ENCODE data around the gene FOXD2.

Gene FOXD2

GRCh38 chr1:47479664-47480063 lies 41.8 kb downstream of the FOXD2 start:
- H3K27ac ChIP-seq (ENCODE audit: poor library complexity, severe bottlenecking) = no peak overlapping the region
- no peak for DNase-seq (ENCODE audit: low spot score)
- no peaks in the 10 kb centered on the region for H3K27me3 ChIP-seq (ENCODE audit: insufficient read depth, poor library complexity, severe bottlenecking)
- H3K4me3 ChIP-seq (ENCODE audit: severe bottlenecking) = no peak overlapping the region
- no peak for TF ChIP-seq CTCF (IDR thresholded peaks at IDR 0.05; ENCODE audit: poor library complexity, severe bottlenecking)
- no peak for ATAC-seq (ENCODE audit: low read depth)
- H3K9me3 ChIP-seq (ENCODE audit: severe bottlenecking) = no peaks in the 10 kb centered on the region
- no peaks in the 10 kb centered on the region for H3K36me3 ChIP-seq (ENCODE audit: low read depth)
- peaks cover 13% of the 10 kb centered on the region for H3K4me1 ChIP-seq (ENCODE audit: insufficient read depth, poor library complexity, severe bottlenecking)

- TF ChIP-seq CTCF (IDR thresholded peaks at IDR 0.05; ENCODE audit: poor library complexity, severe bottlenecking) = no peak
- Histone ChIP-seq H3K27ac (ENCODE audit: poor library complexity, severe bottlenecking) (no peak overlapping the region), H3K36me3 (ENCODE audit: low read depth) (no peaks in the 10 kb centered on the region), H3K4me1 (ENCODE audit: insufficient read depth, poor library complexity, severe bottlenecking) (peaks cover 13% of the 10 kb centered on the region), H3K27me3 (ENCODE audit: insufficient read depth, poor library complexity, severe bottlenecking) (no peaks in the 10 kb centered on the region), H3K9me3 (ENCODE audit: severe bottlenecking) (no peaks in the 10 kb centered on the region), H3K4me3 (ENCODE audit: severe bottlenecking) (no peak overlapping the region)
- no peak for DNase-seq (ENCODE audit: low spot score)
- ATAC-seq (ENCODE audit: low read depth) = no peak
Measured at GRCh38 chr1:47481936-47482335, 44.1 kb downstream of the FOXD2 start.

GRCh38 chr1:47482786-47483185 lies 44.9 kb downstream of the FOXD2 start:
- Histone ChIP-seq H3K9me3 (ENCODE audit: severe bottlenecking) (no peaks in the 10 kb centered on the region), H3K36me3 (ENCODE audit: low read depth) (no peaks in the 10 kb centered on the region), H3K4me3 (ENCODE audit: severe bottlenecking) (no peak overlapping the region), H3K27me3 (ENCODE audit: insufficient read depth, poor library complexity, severe bottlenecking) (no peaks in the 10 kb centered on the region), H3K27ac (ENCODE audit: poor library complexity, severe bottlenecking) (no peak overlapping the region), H3K4me1 (ENCODE audit: insufficient read depth, poor library complexity, severe bottlenecking) (peaks cover 12% of the 10 kb centered on the region)
- ATAC-seq (ENCODE audit: low read depth) (no peak), DNase-seq (ENCODE audit: low spot score) (no peak)
- TF ChIP-seq CTCF (IDR thresholded peaks at IDR 0.05; ENCODE audit: poor library complexity, severe bottlenecking) = no peak

GRCh38 chr1:47483651-47484050 lies 45.8 kb downstream of the FOXD2 start:
- TF ChIP-seq CTCF (IDR thresholded peaks at IDR 0.05; ENCODE audit: poor library complexity, severe bottlenecking) = no peak
- Histone ChIP-seq H3K9me3 (ENCODE audit: severe bottlenecking) (no peaks in the 10 kb centered on the region), H3K4me3 (ENCODE audit: severe bottlenecking) (no peak overlapping the region), H3K27me3 (ENCODE audit: insufficient read depth, poor library complexity, severe bottlenecking) (no peaks in the 10 kb centered on the region), H3K4me1 (ENCODE audit: insufficient read depth, poor library complexity, severe bottlenecking) (peaks cover 6% of the 10 kb centered on the region), H3K27ac (ENCODE audit: poor library complexity, severe bottlenecking) (no peak overlapping the region), H3K36me3 (ENCODE audit: low read depth) (no peaks in the 10 kb centered on the region)
- DNase-seq (ENCODE audit: low spot score) = no peak
- ATAC-seq (ENCODE audit: low read depth) = no peak

GRCh38 chr1:47485817-47486216 lies 48.0 kb downstream of the FOXD2 start:
- Histone ChIP-seq H3K36me3 (ENCODE audit: low read depth) (no peaks in the 10 kb centered on the region), H3K4me3 (ENCODE audit: severe bottlenecking) (no peak overlapping the region), H3K4me1 (ENCODE audit: insufficient read depth, poor library complexity, severe bottlenecking) (peaks cover 4% of the 10 kb centered on the region), H3K27ac (ENCODE audit: poor library complexity, severe bottlenecking) (no peak overlapping the region), H3K9me3 (ENCODE audit: severe bottlenecking) (no peaks in the 10 kb centered on the region), H3K27me3 (ENCODE audit: insufficient read depth, poor library complexity, severe bottlenecking) (no peaks in the 10 kb centered on the region)
- no peak for TF ChIP-seq CTCF (IDR thresholded peaks at IDR 0.05; ENCODE audit: poor library complexity, severe bottlenecking)
- ATAC-seq (ENCODE audit: low read depth) = no peak
- DNase-seq (ENCODE audit: low spot score) = no peak
